ENCODE data around the gene TBCB. TPM values are rescaled to one million over a fixed set of nuclear protein-coding genes. Genes with fewer than 3 reads are reported as not detected.

TBCB gene
- total and polyA plus RNA-seq, 2 of the 4 experiments (the other 2 are of a cell fraction) = 182 to 269 TPM

DNA sequence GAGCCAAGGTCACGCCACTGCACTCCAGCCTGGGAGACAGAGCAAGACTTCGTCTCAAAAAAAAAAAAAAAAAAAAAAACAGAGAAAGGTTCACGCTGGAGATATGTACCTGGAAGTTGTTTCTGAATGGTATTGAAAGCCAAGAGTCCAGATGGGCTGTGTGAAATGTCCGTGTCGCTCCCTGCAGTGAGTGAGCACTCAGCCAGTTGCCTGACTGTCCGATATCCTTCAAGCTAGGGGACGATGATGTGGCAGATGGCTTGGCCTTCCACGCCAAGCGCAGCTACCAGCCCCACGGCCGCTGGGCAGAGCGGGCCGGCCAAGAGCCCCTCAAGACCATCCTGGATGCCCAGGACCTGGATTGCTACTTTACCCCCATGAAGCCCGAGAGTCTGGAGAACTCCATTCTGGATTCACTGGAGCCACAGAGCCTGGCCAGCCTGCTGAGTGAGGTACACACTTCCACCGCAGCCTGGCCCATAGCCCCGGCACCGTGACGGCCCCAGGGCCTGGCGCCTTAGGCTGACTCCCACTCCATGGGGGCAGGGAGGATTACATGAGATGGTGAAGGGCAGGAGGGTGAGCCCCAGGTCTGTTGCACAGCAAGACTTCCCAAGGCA is 16.0 kb upstream of the TBCB start:
- DNase-seq (no peak), ATAC-seq (ENCODE audit: low read depth) (no peak)
- H4K20me1 ChIP-seq (ENCODE audit: insufficient read depth, low read length) = no peaks in the 10 kb centered on the region
- no peak overlapping the region for H4K8ac ChIP-seq (ENCODE audit: low read depth in 2 of 2, low read length in 2 of 2)
- no peak overlapping the region for H4K5ac ChIP-seq (ENCODE audit: low read depth, low read length)
- no peak overlapping the region for H2AK5ac ChIP-seq (ENCODE audit: low read depth, low read length)
- dilution Hi-C loops (cut with HindIII; ENCODE audit: low sequenced_read_pairs, unreplicated experiment) (no loop called here), in situ Hi-C loops (cut with MboI; ENCODE audit: low sequenced_read_pairs) (no loop called here), intact Hi-C loops (cut with micrococcal nuclease) (no loop called here)
- POLR2A ChIA-PET (ENCODE audit: unreplicated experiment) = no interaction called here
- H3K14ac ChIP-seq (replicated peaks; ENCODE audit: low read depth, low read length) = no peak overlapping the region
- no peak overlapping the region for H3K9ac ChIP-seq (ENCODE audit: low read depth, low read length)
- H3K4me2 ChIP-seq (ENCODE audit: low read depth, low read length) = no peak overlapping the region
- no peak overlapping the region for H3K27ac ChIP-seq (ENCODE audit: insufficient read depth, low read length)
- peaks cover 8% of the 10 kb centered on the region for H3K36me3 ChIP-seq (ENCODE audit: control insufficient read depth, insufficient read depth, low read length)
- H3K79me1 ChIP-seq (ENCODE audit: low read depth in 1 of 2, low read length in 2 of 2) = no peaks in the 10 kb centered on the region
- no peaks in the 10 kb centered on the region for H3K4me1 ChIP-seq (ENCODE audit: control insufficient read depth, insufficient read depth, low read length)
- H3K18ac ChIP-seq (ENCODE audit: low read depth, low read length) = no peak overlapping the region
- no peaks in the 10 kb centered on the region for H3K9me1 ChIP-seq (ENCODE audit: insufficient read depth, low read length)
- H3K4me3 ChIP-seq (ENCODE audit: insufficient read depth, low read depth, low read length) = no peak overlapping the region
- no peak overlapping the region for H3K4ac ChIP-seq (ENCODE audit: low read depth, low read length)
- no peak overlapping the region for H2BK15ac ChIP-seq (ENCODE audit: low read depth, low read length)
- H3K9me3 ChIP-seq (ENCODE audit: control insufficient read depth, insufficient read depth, low read length) = no peaks in the 10 kb centered on the region
- H2BK120ac ChIP-seq (ENCODE audit: low read depth, low read length) = no peak overlapping the region
- H4K91ac ChIP-seq (ENCODE audit: insufficient read depth, low read depth, low read length) = no peak overlapping the region
- no peak overlapping the region for H3K23ac ChIP-seq (ENCODE audit: low read depth, low read length)
- CTCF ChIA-PET = interaction anchor here (0.7 kb wide), 1 partner anchor 17 kb away, joined by 3 read pairs; no protein-coding TSS in a partner anchor
- H2AK9ac ChIP-seq (replicated peaks; ENCODE audit: low read depth, low read length, poor library complexity) = no peak overlapping the region
- no peaks in the 10 kb centered on the region for H3K27me3 ChIP-seq (ENCODE audit: control insufficient read depth, insufficient read depth, low read length)
- H3K56ac ChIP-seq (ENCODE audit: extremely low read depth, insufficient read depth, low read length) = no peak overlapping the region
- BruUV-seq (replicated peaks) = no TSS peak
- 98% methylated on average over 10 of the region's 19 CpGs; no CpG with 5 or more reads in 1 of the 2 experiments for WGBS, 2 experiments (ENCODE audit: extremely low coverage in 2 of 2, insufficient read length in 1 of 2)
- no peak overlapping the region for H2BK5ac ChIP-seq (ENCODE audit: low read depth, low read length, poor library complexity, severe bottlenecking)
- no peak overlapping the region for H2BK20ac ChIP-seq (ENCODE audit: low read depth, low read length)
- TF ChIP-seq RCOR1 (IDR thresholded peaks at IDR 0.05; ENCODE audit: insufficient replicate concordance, low read length) = no peak
- TF ChIP-seq BHLHE40 (IDR thresholded peaks at IDR 0.05; ENCODE audit: low read depth, low read length) = no peak
- no peak for TF ChIP-seq RAD21 (IDR thresholded peaks at IDR 0.05; ENCODE audit: low read length)
- no peak for TF ChIP-seq RFX5 (IDR thresholded peaks at IDR 0.05; ENCODE audit: low read depth, low read length)
- no peak for TF ChIP-seq MAZ (IDR thresholded peaks at IDR 0.05; ENCODE audit: borderline replicate concordance, low read depth, low read length)
- TF ChIP-seq CTCF (conservative IDR thresholded peaks at IDR 0.05; ENCODE audit: low read depth, low read length) = no peak
- TF ChIP-seq ELK1 (IDR thresholded peaks at IDR 0.05; ENCODE audit: borderline replicate concordance, low read depth, low read length) = no peak
- no peak for TF ChIP-seq POLR2A (IDR thresholded peaks at IDR 0.05; ENCODE audit: low read depth, low read length)
- no peak for TF ChIP-seq MAFK (IDR thresholded peaks at IDR 0.05; ENCODE audit: low read depth, low read length)
- no peak for TF ChIP-seq CHD1 (IDR thresholded peaks at IDR 0.05; ENCODE audit: low read depth, low read length)
- TF ChIP-seq CEBPB (IDR thresholded peaks at IDR 0.05; ENCODE audit: low read depth, low read length) = no peak
- no peak for TF ChIP-seq FOS (IDR thresholded peaks at IDR 0.05; ENCODE audit: low read depth, low read length)
- TF ChIP-seq SMC3 (IDR thresholded peaks at IDR 0.05; ENCODE audit: low read depth, low read length) = no peak
- no peak for TF ChIP-seq MXI1 (IDR thresholded peaks at IDR 0.05; ENCODE audit: borderline replicate concordance, low read depth, low read length)
- TF ChIP-seq NFE2L2 (IDR thresholded peaks at IDR 0.05; ENCODE audit: low read depth, low read length) = no peak
- TF ChIP-seq, protein P1, sequence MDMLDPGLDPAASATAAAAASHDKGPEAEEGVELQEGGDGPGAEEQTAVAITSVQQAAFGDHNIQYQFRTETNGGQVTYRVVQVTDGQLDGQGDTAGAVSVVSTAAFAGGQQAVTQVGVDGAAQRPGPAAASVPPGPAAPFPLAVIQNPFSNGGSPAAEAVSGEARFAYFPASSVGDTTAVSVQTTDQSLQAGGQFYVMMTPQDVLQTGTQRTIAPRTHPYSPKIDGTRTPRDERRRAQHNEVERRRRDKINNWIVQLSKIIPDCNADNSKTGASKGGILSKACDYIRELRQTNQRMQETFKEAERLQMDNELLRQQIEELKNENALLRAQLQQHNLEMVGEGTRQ (IDR thresholded peaks at IDR 0.05; ENCODE audit: low read depth, low read length) = no peak
- H2AFZ ChIP-seq (replicated peaks; ENCODE audit: low read length, poor library complexity) = no peak overlapping the region
